T-helper 2 cell treated with Interferon-gamma antibody and Interleukin-4, amounts not matched to agents 100 ng/mL and 5 ng/mL, for 36 hours (primary cell): ENCODE data around the gene SLX4. TPM values are rescaled to one million over a fixed set of nuclear protein-coding genes. Genes with fewer than 3 reads are reported as not detected.
"Not testable (repeated sequence)": the region's sequence is repeated elsewhere in the genome, so short reads cannot be mapped to it uniquely, and the experiment has no call there.

Experiments
- intact Hi-C: fragments of 100-400 bp; cut with micrococcal nuclease; formaldehyde crosslinking; loops from one replicate; pipeline ENCODE4 v1.15.1; 2023
- total RNA-seq: library from RNA; stranded (reverse); gene quantifications from 2 replicates; pipeline ENCODE4 v1.2.3, GENCODE V29; 2022

SLX4 gene
- total RNA-seq, 1 donor from 2014 or later = 13.9 TPM

GRCh38 chr16:3641801-3642396 lies 30.5 kb upstream of the SLX4 start:
- intact Hi-C loops = no loop called here

DNA sequence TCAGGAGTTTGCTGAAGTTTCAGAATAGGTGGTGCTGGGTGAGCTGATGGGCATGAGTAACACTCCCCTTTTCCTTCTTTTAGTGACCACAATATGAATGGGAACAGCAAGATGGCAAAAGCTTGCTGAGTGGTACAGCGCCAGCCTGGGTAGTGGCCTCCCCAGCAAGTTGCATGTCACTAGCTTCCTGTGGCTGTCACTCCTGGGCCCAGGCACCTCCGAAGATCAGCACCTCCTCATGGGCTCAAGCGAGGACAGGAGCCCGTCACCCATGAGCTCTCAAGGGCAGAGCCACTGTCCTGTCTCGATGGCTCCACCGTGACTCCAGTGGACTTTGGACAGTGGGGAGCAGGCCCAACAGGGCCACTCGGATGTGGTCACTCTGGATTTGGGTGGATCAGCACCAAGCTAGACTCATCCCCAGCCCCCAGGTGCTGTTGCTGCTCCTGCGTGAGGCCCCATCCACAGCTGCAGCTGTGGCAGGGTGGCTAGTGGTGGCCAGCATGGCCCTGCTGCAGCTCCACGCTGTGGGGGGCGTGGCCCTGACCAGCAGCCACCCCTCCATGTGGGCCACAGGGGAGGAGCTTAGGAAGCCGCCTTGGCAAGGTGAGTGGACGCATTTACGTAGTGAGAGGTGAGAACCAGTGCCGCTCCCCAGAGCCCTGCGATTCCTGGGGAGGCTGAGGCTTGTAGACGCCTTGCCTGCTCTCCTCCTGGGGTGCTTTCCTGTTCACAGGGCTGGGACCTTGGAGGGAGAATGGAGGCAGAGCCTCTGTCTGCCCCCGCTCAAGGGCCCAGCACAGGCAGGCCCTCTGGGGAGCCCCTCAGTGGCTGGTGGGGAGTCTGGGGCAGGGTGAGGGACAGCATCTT lies 29.5 kb upstream of the SLX4 start:
- intact Hi-C loops = no loop called here

- intact Hi-C loops = no loop called here
These were observed 28.8 kb upstream of the SLX4 start for GRCh38 chr16:3640207-3640606.

GRCh38 chr16:3638916-3639644 lies 27.7 kb upstream of the SLX4 start:
- intact Hi-C loops = no loop called here

DNA sequence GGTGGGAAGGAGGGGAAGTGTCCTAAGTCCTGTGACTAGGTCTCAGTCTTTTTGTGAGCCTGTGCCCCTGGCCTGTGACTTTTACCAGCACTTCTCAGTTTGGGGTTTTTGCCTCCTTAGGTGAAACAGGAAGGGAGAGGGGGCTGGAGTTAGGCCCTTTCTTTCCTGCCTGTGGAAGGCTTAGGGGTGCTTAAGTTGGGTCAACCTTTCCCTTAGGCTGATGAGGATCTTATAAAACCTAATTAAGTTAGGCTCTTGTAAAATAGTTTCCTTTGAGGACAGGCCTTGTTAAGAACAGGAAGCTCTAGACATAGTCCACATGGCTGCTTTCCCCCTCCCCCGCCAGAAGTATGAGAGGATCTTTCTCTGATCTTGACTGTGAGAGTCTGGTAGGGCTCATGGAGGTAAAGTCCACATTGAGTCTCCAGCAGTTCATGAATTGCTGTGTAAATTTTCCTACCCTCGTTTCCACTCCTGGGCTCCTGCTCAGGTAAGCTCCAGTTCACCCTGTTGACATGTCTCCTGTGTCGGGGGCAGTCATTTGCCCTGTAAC lies 26.0 kb upstream of the SLX4 start:
- intact Hi-C loops = no loop called here

GRCh38 chr16:3625911-3626732 lies 14.7 kb upstream of the SLX4 start:
- intact Hi-C loops = no loop called here

- intact Hi-C loops = no loop called here
These were observed 13.9 kb upstream of the SLX4 start for GRCh38 chr16:3625331-3625730.

- intact Hi-C loops = no loop called here
These were observed 12.2 kb upstream of the SLX4 start for GRCh38 chr16:3623642-3624041.

- intact Hi-C loops = loop anchor here (10.0 kb wide), 1 partner anchor 334 kb away; the partner anchor contains the start of gene ZNF263
These were observed 7.3 kb upstream of the SLX4 start for GRCh38 chr16:3618769-3619141.

DNA sequence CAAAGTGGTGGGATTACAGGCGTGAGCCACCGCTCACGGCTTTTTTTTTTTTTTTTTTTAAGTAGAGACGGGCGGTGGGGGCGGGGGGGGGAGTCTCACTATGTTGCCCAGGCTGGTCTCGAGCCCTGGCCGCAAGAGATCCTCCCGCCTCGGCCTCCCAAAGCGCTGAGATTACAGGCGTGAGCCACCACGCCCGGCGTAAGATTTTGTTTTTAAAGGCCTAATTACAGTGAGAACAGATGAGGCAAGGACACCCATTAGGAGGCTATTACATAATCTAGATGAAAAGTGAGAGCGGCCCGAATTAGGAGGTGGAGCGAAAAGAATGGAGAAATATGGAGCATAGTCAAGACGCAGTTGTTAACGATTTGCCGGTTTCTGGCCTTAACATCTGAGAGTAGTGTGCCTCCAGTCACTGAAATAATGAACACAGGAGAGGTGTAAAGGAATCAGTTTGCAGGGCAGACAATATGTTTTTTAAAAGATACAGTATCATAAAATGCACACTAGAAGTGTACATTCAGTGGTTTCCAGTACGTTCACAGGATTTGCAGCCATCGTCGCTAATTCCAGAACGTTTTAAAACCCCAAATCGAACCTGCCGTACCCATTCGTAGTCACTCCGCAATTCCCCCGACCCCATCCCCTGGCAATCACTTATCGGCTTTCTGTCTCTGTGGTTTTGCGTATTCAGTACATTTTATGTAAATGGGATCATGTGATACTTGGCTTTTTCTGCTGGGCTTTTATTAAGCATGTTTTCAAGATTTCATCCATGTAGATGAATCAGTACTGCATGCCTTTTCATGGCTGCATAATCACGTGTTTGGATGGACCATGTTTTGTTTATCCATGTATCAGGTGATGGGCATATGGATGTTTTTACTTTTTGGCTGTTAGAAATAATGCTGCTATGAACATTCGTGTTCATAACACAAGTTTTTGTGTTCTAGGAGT lies 1.4 kb upstream of the SLX4 start:
- intact Hi-C loops = loop anchor here (5.0 to 10.0 kb wide), 3 partner anchors 270 to 660 kb away; partner anchors contain the start of genes CREBBP, TFAP4 and ZNF263

DNA sequence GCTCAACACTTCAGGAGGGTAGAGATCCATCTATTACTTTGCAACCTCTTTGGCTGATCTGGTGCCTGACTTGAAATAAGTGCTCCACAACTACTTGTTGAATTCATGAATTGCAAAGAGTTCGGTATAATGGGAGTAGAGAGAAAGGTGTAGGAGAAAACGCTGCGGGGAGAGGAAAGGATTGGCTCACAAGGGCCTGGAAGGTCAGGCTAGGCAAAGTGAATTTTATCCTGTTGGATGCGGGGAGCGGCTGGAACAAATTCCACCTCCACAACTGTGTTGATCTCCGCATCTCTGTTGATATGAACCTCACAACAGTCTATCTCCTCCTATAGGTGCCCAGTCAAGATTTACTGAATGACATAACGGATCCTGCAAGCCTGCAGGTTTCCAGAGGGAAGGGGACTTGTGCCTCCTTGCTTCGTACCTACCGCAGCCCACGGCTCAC lies 684 bp downstream of the SLX4 start:
- intact Hi-C loops = loop anchor here (1.0 to 10.0 kb wide), 4 partner anchors 31 to 662 kb away; partner anchors contain the start of genes CREBBP, TFAP4 and ZNF263

GRCh38 chr16:3609895-3610697 lies 1.3 kb downstream of the SLX4 start:
- intact Hi-C loops = loop anchor here (5.0 to 10.0 kb wide), 3 partner anchors 272 to 662 kb away; partner anchors contain the start of genes CREBBP, TFAP4 and ZNF263

- intact Hi-C loops = not testable (repeated sequence)
These were observed 2.4 kb downstream of the SLX4 start for GRCh38 chr16:3608976-3609375.

- intact Hi-C loops = no loop called here
These were observed 3.3 kb downstream of the SLX4 start for GRCh38 chr16:3608069-3608468.

- intact Hi-C loops = no loop called here
These were observed 3.8 kb downstream of the SLX4 start for GRCh38 chr16:3607634-3608033.

DNA sequence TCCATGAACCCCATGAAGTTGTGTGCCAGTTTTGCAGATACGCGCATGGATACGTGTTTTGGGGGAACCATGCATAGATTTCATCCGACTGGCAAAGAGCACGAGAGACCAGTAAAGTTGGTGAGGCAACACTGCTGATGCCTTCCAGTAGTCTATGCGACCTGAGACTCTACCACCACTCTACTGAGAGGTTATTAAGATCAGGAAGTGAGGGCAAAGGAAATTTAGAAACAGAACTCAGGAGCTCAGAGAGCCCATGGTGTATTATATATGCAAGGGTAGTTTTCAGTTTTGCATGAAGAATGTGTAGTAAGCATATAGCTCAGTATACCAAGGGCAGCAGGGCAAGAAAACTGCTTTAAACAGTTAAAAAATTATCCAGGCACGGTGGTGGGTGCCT lies 4.2 kb downstream of the SLX4 start:
- intact Hi-C loops = no loop called here

DNA sequence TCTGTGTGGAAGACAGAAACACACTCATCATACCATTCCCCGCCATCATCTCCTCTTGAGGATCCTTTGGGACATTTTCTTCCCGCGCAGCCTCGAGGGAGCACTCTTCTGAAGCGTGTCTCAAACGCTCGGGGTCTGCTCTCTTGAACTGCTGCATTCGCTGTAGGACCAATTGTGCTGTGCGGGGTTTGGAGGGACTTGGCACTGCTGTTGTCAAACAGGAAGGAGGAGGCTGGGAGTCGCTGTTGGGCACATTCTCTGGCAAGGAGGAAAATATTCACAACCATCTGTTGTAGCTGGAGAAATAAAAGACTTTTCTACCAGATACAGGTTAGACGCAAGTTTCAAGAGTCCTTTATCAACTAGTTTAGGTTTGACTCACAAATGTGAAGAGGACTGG lies 5.0 kb downstream of the SLX4 start:
- intact Hi-C loops = no loop called here

DNA sequence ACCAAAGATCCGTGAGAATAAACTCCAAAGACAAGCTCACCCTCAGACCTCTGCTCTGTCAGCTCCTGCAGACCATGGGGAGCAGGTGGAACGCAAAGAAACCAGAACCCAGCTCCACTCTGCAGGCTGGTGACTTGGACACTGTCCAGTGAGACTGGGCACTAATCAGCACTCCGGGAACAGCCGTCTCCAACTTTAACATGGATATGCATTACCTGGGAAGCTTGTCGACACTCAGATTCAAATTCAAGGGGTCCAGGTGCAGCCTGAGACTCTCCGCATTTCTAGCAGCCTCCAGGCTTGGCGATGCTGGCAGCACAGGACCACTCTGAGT lies 9.1 kb downstream of the SLX4 start:
- intact Hi-C loops = no loop called here
